Gastrocnemius medialis (tissue), 4 donors: ENCODE measurements around the gene FOS. TPM values are rescaled to one million over a fixed set of nuclear protein-coding genes. Genes with fewer than 3 reads are reported as not detected.

Experiments used
- ATAC-seq, 2 donors: fragments of 150-250 bp; one replicate each; pipeline ENCODE4 v1.9.1; 2016
- DNase-seq, 2 donors: peaks; one replicate each; pipeline ENCODE4 v3.0.0-alpha.2; 2019
- H3K27ac ChIP-seq, 4 donors: fragments of 200-600 bp; sonication (generic); 1 replicate in 1 of 4; 2 replicates in 3 of 4; pipeline ENCODE4 v1.5.1; 2016 to 2018; ENCODE audit warnings: mild to moderate bottlenecking in 2 of 4, moderate library complexity in 1 of 4
- H3K27me3 ChIP-seq, 3 donors: fragments of 200-600 bp; sonication (generic) in 2 of 3; 1 replicate in 1 of 3; 2 replicates in 2 of 3; pipeline versions ENCODE4 v1.5.1 to v1.6.0; 2016 to 2019; ENCODE audit warnings: mild to moderate bottlenecking in 1 of 3, moderate library complexity in 1 of 3
- H3K36me3 ChIP-seq, 2 donors: fragments of 200-600 bp; sonication (generic) in 1 of 2; one replicate each; pipeline ENCODE4 v1.5.1; 2017 to 2018
- H3K4me1 ChIP-seq, 2 donors: fragments of 200-600 bp; sonication (generic) in 1 of 2; one replicate each; pipeline ENCODE4 v1.5.1; 2016 to 2017; ENCODE audit warnings: mild to moderate bottlenecking in 2 of 2
- H3K4me3 ChIP-seq, 4 donors: fragments of 200-600 bp; sonication (generic) in 3 of 4; 1 replicate in 1 of 4; 2 replicates in 3 of 4; pipeline ENCODE4 v1.5.1; 2016 to 2019; ENCODE audit warnings: mild to moderate bottlenecking in 2 of 4
- H3K9me3 ChIP-seq, 3 donors: fragments of 200-600 bp; sonication (generic) in 2 of 3; 1 replicate in 1 of 3; 2 replicates in 2 of 3; pipeline ENCODE4 v1.5.1; 2016 to 2019
- POLR2A ChIP-seq, 2 donors: fragments of 450-650 bp; IDR thresholded peaks; one replicate each; pipeline ENCODE4 v1.6.1; 2017; ENCODE audit warnings: antibody characterized with exemption in 2 of 2, mild to moderate bottlenecking in 2 of 2, moderate library complexity in 2 of 2
- in situ Hi-C, 4 donors: fragments of 200-750 bp; cut with MboI; loops; one replicate each; pipeline versions ENCODE4 v1.15.0 to v1.8.0; 2017; ENCODE audit warnings: low sequenced_read_pairs in 4 of 4
- intact Hi-C: fragments of 100-400 bp; cut with DNase I; formaldehyde crosslinking; loops from one replicate; pipeline ENCODE4 v1.15.1; 2023; ENCODE audit warnings: low total_unique reads
- total RNA-seq, 4 donors: library from RNA; depleted of rRNA; stranded (reverse); fragments of >200 nt; gene quantifications; one replicate each; pipeline versions ENCODE4 v1.1.0 to v1.2.3, GENCODE V29; 2016
- TF ChIP-seq, protein P1 (sequence below), 5 experiments: fragments of 450-650 bp in 3 of 5; fragments of 200-600 bp in 2 of 5; sonication (generic) in 2 of 5; IDR thresholded peaks in 4 of 5; conservative IDR thresholded peaks in 1 of 5; 1 replicate in 4 of 5; 2 replicates in 1 of 5; pipeline ENCODE4 v1.5.1; 2016 to 2019; ENCODE audit warnings: antibody characterized with exemption in 5 of 5, mild to moderate bottlenecking in 3 of 5, moderate library complexity in 3 of 5

Gene FOS
- total RNA-seq, 4 donors from 2014 or later: 16.3 to 110 (median 53.5) TPM

- no peak overlapping the region for H3K4me3 ChIP-seq
- no peaks in the 10 kb centered on the region for H3K36me3 ChIP-seq
- peaks cover 15 to 24% of the 10 kb centered on the region in 2 donors for H3K4me1 ChIP-seq
- H3K9me3 ChIP-seq: no peaks in the 10 kb centered on the region
- no peaks in the 10 kb centered on the region for H3K27me3 ChIP-seq
- in situ Hi-C loops: no loop called here
- intact Hi-C loops: no loop called here
- ATAC-seq (no peak), DNase-seq (no peak)
- H3K27ac ChIP-seq: peak overlapping the region; percentile 21 to 98 (median 78)
- no peak for TF ChIP-seq POLR2A (IDR thresholded peaks at IDR 0.05)
Observed at GRCh38 chr14:75244121-75244520, 34.5 kb upstream of the FOS start.

- TF ChIP-seq POLR2A (IDR thresholded peaks at IDR 0.05): no peak
- TF ChIP-seq, protein P1, sequence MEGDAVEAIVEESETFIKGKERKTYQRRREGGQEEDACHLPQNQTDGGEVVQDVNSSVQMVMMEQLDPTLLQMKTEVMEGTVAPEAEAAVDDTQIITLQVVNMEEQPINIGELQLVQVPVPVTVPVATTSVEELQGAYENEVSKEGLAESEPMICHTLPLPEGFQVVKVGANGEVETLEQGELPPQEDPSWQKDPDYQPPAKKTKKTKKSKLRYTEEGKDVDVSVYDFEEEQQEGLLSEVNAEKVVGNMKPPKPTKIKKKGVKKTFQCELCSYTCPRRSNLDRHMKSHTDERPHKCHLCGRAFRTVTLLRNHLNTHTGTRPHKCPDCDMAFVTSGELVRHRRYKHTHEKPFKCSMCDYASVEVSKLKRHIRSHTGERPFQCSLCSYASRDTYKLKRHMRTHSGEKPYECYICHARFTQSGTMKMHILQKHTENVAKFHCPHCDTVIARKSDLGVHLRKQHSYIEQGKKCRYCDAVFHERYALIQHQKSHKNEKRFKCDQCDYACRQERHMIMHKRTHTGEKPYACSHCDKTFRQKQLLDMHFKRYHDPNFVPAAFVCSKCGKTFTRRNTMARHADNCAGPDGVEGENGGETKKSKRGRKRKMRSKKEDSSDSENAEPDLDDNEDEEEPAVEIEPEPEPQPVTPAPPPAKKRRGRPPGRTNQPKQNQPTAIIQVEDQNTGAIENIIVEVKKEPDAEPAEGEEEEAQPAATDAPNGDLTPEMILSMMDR (IDR thresholded peaks at IDR 0.05 in 4 of 5, conservative IDR thresholded peaks at IDR 0.05 in 1 of 5): no peak
- Histone ChIP-seq H3K27ac (peak overlapping the region in 1 of 4 donors; percentile 96), H3K27me3 (no peaks in the 10 kb centered on the region), H3K4me1 (peaks cover 24 to 29% of the 10 kb centered on the region in 2 donors), H3K9me3 (no peaks in the 10 kb centered on the region), H3K36me3 (no peaks in the 10 kb centered on the region), H3K4me3 (no peak overlapping the region)
- in situ Hi-C loops: no loop called here
- intact Hi-C loops: no loop called here
- no peak for DNase-seq
- no peak for ATAC-seq
Observed at GRCh38 chr14:75246546-75247285, 31.9 kb upstream of the FOS start.

- TF ChIP-seq, protein P1 (IDR thresholded peaks at IDR 0.05 in 4 of 5, conservative IDR thresholded peaks at IDR 0.05 in 1 of 5): no peak
- TF ChIP-seq POLR2A (IDR thresholded peaks at IDR 0.05): no peak
- no peak for DNase-seq
- Histone ChIP-seq H3K4me3 (no peak overlapping the region), H3K9me3 (no peaks in the 10 kb centered on the region), H3K36me3 (no peaks in the 10 kb centered on the region), H3K27ac (peak overlapping the region in 2 of 4 donors; percentile 92 to 96), H3K4me1 (peaks cover 18 to 30% of the 10 kb centered on the region in 2 donors), H3K27me3 (no peaks in the 10 kb centered on the region)
- intact Hi-C loops (no loop called here), in situ Hi-C loops (no loop called here)
- no peak for ATAC-seq
Observed at GRCh38 chr14:75247286-75247922, 31.2 kb upstream of the FOS start.

DNA sequence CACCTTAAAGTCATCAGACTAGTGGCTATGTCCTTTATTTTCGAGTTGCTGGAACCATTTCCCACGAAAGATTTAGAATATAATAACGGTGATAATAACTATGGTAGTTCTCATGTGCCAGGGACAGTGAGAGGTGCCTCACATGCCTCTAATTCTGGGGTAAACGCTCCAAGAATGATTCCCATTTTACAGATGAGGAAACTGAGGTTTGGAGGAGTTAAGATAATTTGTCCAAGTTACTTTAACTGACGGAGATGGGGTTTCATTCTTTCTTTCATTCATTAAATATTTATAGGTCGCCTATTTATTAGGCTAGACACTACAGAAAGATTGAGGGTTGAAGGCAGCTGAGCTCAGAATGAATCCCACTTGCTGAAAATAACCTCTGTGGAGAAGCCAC is 30.7 kb upstream of the FOS start:
- TF ChIP-seq POLR2A (IDR thresholded peaks at IDR 0.05): no peak
- TF ChIP-seq, protein P1 (IDR thresholded peaks at IDR 0.05 in 4 of 5, conservative IDR thresholded peaks at IDR 0.05 in 1 of 5): no peak
- no peaks in the 10 kb centered on the region for H3K9me3 ChIP-seq

GRCh38 chr14:75249251-75249957 is 29.2 kb upstream of the FOS start:
- DNase-seq (peak; percentile 85 to 89), ATAC-seq (peak; percentile 88 to 89)
- H3K4me3 ChIP-seq: no peak overlapping the region

More for the DNA sequence above, 30.7 kb upstream of the FOS start:
- H3K4me1 ChIP-seq: peaks cover 17 to 27% of the 10 kb centered on the region in 2 donors
- no peaks in the 10 kb centered on the region for H3K27me3 ChIP-seq
- in situ Hi-C loops: no loop called here
- no peak overlapping the region for H3K4me3 ChIP-seq
- intact Hi-C loops: no loop called here
- no peak for DNase-seq
- no peaks in the 10 kb centered on the region for H3K36me3 ChIP-seq
- peak overlapping the region; percentile 90 to 96 (median 91) for H3K27ac ChIP-seq
- no peak for ATAC-seq

More at GRCh38 chr14:75249251-75249957, 29.2 kb upstream of the FOS start:
- H3K27me3 ChIP-seq: no peaks in the 10 kb centered on the region
- intact Hi-C loops: no loop called here
- H3K27ac ChIP-seq: peak overlapping the region; percentile 90 to 96 (median 91)
- in situ Hi-C loops: no loop called here
- no peaks in the 10 kb centered on the region for H3K9me3 ChIP-seq
- peaks cover 25 to 35% of the 10 kb centered on the region in 2 donors for H3K4me1 ChIP-seq
- no peaks in the 10 kb centered on the region for H3K36me3 ChIP-seq
- TF ChIP-seq POLR2A (IDR thresholded peaks at IDR 0.05): peak in 1 of 2 donors; percentile 60
- TF ChIP-seq, protein P1 (IDR thresholded peaks at IDR 0.05 in 4 of 5, conservative IDR thresholded peaks at IDR 0.05 in 1 of 5): no peak
